GM18499 (cell line): Measurements from ENCODE around the gene RGS3.

Experiments used
- ATAC-seq: cut with Tn5 transposase; IDR thresholded peaks from one replicate; pipeline ENCODE4 v1.9.1; 2021; ENCODE audit warnings: moderate number of reproducible peaks; ENCODE audit not compliant: insufficient read depth, unreplicated experiment

Gene RGS3

DNA sequence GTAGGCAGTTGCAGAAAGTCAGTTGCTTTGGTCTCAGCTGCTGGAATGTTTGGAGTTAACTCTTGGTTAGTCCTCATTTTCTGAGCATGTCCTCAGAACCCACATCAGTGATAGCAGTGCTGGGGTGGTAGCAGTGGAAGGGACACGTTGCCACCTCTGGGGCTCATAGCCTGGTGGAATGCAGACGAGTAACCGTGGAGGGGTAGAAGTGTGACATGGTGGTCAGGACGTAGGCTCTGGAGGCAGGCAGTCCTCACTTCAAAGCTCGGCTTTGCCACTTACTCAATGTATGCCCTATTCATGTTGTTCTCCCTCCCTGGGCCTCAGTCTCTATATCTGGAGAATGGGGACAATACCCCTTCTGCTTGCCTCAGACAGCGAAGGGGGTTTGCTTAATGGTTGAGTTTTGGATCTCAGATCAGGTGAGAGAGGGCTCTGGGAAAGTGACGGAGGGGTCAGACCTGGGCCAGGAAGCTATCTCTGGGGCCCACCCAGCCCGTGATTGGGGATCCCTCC is 62.8 kb downstream of the RGS3 start:
- ATAC-seq: no peak

DNA sequence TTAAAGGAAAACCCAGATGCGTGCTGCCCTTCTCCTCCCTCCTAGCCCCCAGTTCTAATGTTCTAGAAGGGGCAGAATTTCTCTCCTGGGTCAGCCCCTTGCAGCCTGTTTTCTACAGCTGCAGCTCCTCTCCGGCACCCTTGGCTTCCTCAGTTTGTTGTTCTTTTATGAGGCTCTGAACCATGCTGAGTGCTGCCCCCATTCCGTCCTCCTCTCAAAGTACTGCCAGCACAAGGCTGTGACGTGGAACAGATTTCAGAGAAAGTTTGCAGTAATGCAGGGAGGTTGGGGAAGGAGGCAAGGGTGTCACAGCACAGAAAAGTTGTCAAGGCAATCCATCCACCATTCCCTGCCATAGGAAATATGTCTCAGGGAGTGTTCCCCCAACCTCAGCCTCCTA is 63.3 kb downstream of the RGS3 start:
- no peak for ATAC-seq

DNA sequence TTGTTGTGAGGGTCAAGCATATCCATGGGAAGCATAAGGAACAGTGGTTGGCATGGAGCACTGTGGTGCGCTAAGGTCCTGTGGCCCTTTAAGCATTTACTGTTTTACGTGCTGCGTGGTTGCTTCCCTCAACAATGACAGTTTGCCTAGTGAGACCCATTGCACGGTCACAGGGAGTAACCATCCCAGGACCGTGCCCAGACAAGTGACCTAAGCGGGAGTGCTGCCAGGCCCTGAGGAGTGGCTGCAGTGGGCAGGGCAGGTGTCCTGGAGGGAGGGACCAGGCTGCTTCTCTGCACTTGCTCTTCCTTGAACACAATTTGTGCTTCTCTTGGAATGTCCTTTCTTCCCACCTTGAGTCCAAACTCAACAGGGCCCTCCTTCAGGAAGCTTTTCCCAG is 64.6 kb downstream of the RGS3 start:
- no peak for ATAC-seq

DNA sequence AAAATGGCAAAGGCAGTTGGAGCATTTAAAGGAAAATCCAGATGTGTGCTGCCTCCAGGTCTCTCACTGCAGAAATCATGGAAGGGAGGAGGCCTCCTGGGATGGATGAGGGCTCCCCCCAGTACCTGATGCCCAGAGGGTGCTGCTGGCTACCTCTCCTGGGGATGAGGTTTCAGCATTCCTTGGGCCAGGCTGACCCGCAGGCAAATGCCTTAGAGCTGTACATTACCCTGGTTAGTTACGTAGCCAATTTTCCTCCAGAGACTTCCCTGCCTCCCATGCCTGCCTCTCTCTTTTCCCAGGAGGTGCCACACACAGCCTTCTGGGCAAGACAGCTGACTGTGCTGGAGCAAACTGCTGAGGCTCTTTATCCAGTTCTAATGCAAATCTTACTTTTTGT is 65.3 kb downstream of the RGS3 start:
- no peak for ATAC-seq

DNA sequence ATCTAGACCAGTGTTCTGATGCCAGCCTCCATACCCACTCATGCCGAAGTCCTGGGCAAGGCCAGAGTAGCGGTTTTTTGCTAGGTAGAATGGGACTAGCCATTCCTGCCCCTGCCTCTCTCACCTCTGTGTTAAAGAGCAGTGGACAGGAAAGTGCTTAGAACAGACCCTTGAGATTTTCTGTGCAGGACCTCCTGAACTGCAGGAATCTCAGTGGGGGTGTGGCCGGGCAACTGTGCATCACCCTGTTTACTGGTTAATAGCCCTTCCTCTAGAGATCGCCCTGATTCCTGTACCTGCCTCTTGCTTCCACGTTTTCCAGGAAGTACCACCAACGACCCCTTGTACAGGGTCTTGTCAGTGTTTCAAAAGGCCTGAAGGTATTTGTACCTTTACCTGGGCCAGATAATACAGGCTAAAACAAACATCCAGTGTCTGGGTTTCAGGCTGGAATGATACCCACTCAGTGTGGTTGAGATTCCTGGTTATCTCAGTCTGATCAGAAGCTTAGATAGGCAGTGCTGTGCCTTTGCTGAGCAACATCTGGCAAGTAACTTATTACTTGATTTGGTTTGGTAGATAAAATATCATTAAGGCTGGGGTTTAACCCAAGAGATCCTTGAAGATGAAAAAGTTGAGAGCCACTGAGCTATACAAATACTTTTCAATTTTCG is 65.9 kb downstream of the RGS3 start:
- ATAC-seq: no peak

DNA sequence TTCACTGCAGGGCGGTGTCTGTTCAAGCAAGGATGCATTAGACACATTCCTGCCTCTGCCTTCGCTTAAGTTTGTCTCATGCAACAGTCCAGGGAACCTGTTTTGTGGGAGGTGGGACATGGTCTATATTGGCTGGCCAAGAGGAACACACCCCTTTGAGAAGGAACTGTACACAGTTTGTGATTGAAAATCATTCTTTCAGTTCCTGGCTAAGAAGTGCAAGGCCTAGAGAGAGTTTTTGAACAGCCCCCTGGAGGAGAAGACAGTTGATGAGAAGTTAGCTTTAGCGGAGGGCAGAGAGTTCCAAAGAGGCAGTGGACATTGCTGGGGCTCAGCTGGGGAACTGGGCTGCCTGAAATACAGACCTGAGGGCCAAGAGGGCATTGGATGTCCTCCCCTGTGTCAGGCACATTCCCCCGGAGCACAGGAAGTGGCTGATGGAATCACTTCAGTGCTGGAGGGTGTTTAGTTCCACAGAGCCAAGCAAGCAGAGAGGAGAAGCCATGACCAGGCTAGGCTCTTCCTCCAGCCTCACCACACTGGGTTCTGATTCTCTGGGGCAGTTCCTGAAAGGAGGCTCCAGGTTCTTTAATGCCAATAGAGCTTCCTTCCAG is 66.6 kb downstream of the RGS3 start:
- no peak for ATAC-seq

DNA sequence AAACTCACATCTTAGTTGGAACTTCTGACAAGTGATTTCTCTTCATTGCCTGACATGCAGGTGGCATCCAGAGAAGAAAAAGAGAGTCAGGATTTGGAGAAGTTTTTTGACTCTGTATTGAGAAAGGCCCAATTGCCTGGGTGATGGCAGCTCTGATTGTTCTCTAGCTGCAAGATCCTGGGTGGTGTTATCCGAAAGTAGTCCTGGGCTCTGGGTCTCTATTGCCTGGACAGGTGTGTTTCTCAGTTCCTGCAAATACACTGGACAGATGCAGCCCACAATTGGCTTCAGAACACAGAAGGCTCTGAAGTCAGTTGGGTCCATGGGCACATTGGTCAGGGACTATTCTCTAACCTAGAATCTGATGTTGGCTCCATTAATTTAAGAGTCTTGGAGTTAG is 67.4 kb downstream of the RGS3 start:
- ATAC-seq: no peak

DNA sequence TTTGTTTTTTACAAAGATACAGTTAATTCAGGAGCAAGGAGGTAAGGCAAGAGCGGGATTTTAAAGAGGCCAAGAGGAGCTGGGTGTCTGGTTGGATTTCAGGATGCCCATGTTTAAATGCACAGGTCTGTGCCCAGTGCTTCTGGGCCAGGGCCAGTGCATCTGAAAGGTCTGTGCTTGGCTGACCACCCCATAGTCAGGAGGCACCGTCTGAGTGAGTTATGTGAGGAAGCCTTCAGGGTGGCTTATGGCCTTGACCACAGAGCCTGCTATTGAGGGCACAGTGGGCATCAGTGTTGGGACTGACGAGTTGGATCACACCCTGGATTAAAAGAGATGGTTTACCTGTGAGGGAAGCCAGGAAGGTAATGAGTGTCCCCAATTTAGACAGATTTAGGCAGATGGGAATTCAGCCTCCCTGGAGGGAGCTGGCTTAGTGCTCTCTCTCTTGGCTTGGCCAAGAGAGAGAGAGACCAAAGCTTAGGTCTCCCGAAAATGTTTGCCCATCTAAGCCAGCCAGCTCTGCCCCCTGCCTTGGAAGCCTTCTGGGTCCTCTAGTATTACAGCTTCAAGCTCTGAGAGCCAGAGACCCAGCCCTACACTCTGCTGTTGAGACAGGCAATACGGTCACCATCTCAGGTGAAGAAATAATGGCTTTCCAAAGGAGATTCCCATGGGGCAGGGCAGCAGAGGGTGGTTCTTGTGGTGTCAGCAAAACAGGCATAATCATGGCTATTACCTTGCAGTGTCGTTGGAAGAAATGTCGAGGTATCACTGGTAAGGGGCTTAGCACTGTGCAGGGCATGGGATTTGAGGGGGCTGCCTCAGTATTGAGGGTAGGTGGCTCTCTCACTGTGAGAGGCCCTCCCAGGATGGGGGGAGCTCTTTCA is 68.6 kb downstream of the RGS3 start:
- ATAC-seq: no peak

DNA sequence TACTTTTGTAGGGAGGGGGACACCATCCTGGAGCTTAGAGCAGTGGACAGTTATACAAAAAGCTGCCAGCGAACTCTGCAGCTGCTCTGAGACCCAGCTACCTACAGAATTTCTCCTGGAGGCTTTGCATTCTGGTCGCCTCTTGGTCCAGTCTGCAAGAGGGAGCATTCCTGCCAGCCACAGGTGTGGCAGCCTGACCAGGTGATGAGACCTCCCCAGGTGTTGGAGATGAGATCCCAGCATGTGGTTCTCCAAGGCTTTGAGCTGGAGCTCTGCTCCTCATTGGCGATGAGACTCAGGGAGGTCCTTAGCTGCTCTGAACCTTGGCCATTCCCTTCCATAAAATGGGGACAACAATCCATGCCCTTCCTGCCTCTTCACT is 69.3 kb downstream of the RGS3 start:
- ATAC-seq: no peak

DNA sequence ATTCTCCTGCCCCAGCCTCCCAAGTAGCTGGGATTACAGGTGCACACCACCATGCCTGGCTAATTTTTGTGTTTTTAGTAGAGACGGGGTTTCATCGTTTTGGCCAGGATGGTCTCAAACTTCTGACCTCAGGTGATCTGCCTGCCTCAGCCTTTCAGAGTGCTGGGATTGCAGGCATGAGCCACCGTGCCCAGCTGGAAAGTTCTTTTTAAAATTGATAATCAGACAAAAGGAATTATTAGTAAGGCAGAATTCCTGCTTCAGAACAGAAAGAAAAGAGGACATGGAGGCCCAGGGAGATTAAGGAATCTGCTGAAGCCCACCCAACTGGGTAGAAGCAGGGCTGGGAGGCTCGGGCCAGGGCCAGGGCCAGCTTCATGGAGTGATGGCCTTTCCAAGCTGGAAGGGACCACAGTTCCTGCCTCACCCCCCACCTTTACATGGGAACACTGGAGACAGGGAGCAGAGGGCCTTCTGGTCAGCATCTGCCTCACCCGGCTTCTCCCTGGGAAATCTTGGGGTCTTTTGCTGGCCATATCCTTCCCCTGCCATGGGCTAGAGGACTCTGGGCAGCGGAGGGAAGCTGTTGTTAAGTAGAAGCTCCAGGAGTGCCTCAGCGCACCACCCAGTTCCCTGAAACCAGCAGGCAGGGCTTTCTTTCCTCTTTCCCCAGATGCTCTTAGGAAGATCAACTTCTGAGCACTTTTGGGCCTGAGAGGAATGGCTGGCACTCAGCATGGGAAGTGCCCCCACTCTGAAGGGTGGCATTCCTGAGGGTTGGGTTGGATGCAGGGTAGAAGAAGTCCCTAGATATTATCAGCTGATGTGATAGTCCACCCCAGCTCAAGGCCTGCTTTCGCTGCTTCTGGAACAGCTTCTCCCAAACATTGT is 70.1 kb downstream of the RGS3 start:
- no peak for ATAC-seq

DNA sequence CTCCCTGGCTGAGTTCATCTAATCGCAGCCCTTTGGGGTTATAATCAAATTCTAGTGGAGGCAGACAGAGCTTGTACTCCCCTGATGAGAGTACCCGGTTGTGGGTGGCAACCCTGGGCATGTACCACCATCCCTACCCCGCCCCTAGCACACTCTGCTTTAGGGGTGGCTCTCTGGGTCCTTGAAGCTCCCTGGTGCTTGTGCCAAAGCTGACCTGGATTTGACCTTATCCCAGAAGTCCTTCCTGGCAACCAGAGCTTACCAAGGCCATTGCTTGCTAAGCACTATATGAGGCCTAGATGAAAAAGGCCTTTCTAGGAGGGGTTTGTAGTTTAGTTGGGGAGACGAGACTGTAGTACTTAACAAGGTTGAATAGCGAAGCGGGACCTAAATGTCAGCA is 72.2 kb downstream of the RGS3 start:
- ATAC-seq: no peak

DNA sequence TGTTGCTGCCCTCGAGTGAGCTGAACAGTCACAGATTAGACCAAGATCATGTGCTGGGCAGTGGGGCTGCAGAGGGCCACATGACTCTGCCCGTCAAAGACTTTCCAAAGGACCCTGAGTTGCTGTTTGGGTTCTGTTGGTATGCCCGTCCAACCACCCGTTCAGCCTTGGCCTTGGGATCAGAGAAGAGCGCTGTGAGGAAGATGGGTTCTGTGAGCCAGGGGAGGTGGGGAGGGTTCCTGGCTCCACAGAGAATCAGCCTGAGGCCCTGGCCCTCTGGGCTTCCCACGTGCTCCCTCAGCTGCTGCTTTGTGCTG is 72.6 kb downstream of the RGS3 start:
- ATAC-seq: no peak

DNA sequence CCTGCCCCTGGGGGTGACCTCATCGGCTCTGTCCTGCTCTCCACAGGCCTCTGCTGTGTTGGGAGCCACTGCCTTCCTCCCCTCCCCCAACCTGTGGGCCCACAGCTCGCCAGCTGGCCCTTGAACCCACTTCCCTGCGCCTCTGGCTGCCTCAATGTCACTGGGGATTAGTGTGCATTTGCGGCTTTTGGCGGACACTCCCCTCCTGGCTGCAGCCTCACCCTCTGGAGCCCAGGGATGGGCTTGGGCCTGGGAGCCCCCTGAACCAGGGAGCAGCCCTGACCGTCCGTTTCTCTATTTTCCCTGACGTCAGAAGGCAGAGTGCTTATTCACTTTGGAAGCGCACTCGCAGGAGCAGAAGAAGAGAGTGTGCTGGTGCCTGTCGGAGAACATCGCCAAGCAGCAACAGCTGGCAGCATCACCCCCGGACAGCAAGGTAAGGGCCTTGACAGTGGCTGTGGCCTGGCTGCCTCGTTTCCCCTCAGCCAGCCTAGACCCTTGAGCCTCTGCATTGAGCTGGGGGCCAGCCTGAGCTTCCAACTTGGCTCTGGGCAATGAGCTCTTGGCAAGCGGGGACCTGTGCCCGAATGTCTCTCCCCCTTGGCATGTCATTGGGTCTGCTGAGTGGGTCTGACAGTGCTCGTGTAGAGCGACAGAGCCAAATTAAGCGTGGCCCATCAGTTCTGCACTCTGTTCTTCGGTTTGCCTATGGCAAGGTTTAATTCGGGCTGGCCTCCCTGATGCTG is 73.1 kb downstream of the RGS3 start:
- ATAC-seq: no peak

DNA sequence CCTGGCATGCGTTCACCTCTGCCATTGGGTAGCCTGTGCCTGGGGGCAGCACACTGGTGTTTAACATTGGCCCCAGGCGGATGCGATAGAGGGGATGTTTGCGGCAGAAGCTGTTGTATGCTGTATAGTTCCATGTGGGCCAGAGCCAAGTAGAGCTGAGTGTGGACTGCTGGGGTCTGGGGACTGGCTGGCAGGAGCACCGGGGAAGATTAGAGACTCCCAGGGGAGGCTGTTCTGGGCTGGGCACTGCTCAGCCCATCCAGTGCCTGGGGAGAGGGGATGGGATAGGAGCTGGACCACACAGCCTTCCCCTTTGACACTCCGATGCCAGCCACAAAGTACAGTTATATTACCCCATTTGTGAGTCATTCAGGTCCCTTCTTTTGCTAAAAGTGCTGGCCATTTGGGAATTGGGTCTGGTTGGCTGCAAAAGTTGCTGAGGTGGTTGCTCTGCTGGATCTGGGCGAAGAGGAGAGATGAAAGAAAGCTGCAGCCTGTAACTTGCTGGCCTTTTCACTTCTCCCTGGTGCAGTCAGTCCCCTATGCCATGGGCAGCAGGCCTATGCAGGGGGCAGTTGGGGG is 73.8 kb downstream of the RGS3 start:
- no peak for ATAC-seq

DNA sequence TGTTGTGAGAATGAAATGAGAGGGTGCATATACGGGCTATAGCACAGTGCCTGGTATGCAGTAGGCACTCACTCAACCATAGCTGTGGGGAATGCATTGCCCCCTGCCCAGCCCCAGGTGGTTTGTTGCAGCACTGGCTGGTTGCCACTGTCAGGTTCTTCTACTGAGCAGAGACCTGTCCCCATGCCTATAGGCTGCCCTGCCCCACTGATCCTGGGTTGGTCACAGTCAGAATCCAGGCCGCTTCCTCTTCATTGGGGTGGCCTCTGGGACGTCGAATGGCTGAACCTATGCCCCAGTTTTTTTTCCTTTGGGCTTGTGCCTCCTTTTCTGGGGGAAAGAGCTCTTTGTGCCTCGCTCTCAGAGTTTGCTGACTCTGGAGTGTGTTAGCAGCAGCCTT is 74.6 kb downstream of the RGS3 start:
- ATAC-seq: no peak

DNA sequence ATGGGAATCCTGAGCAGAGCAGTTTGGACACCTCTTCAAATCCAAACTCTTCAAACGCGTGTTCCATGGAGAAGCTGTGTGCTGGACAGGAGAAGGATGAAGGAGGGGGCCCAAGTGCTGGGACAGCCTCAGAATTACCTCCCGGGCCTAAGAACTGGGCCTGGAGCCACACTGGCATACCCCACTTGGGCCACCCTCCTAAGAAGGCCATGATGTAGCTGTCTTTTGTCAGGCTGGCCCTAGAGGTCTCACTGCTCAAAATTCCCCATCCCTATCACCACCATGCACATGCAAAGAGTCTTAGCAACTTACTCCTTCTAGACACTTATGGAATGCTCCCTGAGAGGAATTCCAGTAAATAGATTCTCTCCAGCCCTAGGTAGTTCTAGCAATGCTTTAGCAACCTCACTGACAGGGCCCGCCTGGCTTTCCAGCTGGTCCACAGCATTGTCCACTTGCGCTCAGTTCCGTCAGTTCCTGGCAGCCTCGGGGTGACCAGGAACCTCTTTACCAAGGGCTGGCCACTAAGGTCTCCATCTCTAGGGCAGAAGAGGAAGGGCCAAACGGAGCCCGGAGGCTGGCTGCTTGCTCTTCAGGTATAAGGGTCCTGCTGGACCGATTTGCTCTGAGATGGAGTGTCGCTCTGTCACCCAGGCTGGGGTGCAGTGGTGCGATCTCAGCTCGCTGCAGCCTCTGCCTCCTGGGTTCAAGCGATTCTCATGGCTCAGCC is 75.3 kb downstream of the RGS3 start:
- ATAC-seq: no peak

DNA sequence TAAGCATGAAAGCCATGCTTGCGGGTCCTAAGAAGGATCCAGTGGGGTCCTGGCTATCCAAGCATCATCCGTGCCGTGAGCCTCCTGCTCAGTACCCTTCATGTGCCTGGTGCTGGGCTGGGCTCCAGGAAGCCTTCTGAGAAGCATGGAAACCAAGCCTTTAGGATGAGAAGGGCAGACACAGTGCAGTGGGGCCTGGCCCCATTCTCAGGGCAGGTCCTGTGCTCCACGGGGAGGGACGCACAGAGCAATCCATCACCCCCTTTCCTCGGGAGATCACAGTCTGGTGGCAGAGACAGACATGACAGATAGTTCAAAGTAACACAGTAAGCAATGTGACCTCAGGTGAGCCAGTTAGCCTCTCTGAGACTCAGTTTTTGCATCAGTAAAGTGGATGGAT is 76.9 kb downstream of the RGS3 start:
- no peak for ATAC-seq

DNA sequence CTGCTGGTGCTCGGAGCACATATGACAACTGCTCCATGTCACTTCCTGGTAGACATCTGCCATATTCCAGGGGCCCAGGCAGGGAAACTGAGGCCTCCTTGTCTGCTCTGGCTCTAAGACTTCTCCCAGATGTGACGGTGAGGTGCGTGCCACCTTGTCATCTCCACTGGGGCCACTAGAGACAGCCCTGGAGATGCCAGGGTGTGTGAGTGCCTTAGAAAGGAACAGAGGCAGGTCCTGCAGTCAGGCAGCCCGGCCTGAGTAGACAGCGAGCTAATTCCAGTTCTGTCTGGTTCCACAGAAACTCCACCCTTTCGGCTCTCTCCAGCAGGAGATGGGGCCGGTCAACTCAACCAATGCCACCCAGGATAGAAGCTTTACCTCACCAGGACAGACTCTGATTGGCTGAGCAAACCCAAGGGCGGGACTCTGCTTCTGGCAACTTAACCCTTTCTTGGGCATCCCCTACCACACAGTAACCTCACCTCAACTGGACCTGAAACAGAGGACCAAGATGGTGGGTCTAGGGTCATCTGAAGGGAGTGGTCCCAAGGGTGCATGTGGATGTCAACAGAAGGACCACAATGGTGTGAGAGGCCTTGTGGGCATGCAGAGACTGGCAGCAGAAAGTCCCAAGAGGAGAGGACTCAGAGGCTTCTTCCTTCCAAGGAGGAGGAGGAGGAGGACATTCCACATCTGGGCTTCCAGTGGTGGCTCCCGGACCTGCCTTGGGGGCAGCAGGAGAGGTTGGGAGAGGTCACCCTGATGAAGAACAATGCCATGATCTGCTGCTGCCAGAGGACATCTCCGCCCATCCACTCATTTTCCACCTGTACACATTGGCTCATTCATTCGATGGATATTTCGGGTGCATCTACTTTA is 77.7 kb downstream of the RGS3 start:
- ATAC-seq: no peak
